GM18508 (cell line): Measurements from ENCODE around the gene CDH19.

Source experiments
- ATAC-seq: cut with Tn5 transposase; IDR thresholded peaks from one replicate; pipeline ENCODE4 v1.9.1; 2021; ENCODE audit warnings: moderate number of reproducible peaks; ENCODE audit not compliant: insufficient read depth, unreplicated experiment

Gene CDH19, protein sequence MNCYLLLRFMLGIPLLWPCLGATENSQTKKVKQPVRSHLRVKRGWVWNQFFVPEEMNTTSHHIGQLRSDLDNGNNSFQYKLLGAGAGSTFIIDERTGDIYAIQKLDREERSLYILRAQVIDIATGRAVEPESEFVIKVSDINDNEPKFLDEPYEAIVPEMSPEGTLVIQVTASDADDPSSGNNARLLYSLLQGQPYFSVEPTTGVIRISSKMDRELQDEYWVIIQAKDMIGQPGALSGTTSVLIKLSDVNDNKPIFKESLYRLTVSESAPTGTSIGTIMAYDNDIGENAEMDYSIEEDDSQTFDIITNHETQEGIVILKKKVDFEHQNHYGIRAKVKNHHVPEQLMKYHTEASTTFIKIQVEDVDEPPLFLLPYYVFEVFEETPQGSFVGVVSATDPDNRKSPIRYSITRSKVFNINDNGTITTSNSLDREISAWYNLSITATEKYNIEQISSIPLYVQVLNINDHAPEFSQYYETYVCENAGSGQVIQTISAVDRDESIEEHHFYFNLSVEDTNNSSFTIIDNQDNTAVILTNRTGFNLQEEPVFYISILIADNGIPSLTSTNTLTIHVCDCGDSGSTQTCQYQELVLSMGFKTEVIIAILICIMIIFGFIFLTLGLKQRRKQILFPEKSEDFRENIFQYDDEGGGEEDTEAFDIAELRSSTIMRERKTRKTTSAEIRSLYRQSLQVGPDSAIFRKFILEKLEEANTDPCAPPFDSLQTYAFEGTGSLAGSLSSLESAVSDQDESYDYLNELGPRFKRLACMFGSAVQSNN

DNA sequence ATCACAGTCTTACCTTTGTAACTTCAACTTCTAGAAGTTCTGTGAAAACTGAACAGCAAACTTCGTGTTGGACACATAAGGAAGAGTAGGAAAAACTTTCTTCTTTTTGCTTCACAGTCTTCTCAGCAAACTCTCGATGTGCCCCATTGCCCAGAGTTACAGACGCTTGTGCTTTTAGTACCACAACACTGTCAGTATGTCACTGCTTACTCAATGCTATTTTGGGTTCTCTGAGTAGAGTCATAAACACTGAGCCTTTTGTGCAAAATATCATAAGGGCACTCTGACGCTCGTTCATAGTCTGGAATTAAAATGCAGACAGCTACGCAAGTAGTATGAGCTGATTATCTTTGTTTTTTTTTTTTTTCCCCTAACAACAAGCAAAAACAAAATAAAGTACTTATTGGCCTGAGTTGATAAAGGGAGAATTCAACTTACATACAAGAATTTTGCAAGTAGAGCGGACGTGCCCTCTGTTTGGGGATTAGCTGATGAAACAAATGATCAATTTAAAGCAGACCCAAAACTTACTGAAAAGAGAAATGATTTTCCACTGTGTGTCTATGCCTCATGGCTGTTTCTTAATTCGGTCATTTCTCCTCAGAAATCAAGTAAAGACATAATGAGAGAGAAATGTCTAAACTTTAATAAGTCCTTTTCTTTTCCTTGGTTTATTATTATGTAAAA lies at the start of gene CDH19:
Gene CDH19 (minus strand): TSS at position 150 of the 687 bp plus-strand sequence. CDS start 31,886 bp downstream, outside the sequence.
- ATAC-seq = no peak

DNA sequence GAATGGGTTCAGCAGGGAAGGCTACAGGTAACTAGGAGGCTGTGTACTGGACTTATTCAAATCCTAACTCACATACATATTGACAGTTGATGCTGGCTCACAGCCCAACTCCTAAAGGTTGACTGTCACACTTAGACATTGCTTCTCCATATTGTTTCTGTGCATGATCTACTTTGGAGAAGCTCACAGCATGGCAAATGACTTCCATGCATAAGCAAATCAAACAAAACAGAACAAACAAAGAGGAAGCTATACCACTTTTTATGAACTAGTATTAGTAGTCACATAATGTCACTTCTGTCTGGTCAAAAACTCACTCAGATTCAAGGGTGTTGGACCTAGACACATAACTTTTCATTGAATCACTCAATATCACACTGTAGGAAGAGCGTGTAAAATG lies 43.8 kb upstream of the CDH19 start:
- no peak for ATAC-seq

DNA sequence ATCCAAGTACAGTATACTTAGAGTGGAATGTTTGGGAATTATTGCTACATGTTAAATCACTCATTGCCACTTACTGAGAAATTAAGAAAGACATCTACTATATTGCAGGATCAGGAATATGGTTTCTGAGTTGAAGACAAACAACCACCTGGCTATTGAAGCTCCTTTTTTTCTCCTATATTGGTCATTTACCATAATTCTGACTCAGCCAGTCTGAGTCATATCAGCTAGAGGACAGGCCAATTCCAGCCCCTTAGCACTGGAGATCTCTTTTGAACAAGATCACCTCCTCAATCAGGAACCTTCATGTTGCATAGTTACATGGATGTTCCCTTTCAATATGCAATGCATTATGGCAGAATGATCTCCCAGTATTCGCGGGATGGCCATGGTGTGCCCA lies 42.7 kb upstream of the CDH19 start:
- no peak for ATAC-seq

DNA sequence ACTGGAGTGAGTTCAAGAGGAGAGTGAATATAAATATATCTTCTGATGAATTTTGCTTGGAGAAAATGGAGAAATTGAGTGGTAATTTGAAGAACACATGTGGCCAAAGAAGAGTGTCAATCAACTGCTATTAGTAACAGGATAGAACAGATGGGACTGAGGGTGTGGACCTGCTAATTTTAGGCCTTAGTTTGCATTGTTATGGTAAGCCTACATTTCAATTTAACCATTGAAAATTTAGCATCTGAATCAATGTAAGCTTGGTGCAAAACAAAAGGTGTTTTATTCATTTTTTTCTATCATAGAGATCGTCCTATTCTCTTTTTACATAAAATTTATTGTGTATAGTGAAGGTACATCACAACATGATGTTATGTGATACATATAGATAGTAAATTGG lies 42.1 kb upstream of the CDH19 start:
- no peak for ATAC-seq

DNA sequence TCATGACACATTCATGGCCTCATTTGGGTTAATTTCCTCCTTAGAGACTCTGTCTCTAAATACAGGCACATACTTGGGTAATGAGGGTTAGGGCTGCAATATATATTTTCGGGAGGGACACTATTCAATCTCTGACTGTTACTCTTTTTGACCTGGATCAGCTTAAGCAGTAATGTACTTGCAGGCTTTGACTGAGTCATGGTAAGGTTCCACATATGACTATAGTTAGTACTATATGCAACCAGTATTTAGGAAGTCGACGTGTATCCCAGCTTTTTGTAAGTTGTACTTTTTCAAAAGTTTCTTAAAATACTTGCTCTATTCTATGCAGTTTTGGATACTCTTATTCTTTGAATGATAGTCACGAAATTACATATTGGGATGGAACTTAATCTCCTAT lies 37.2 kb upstream of the CDH19 start:
- ATAC-seq = no peak

DNA sequence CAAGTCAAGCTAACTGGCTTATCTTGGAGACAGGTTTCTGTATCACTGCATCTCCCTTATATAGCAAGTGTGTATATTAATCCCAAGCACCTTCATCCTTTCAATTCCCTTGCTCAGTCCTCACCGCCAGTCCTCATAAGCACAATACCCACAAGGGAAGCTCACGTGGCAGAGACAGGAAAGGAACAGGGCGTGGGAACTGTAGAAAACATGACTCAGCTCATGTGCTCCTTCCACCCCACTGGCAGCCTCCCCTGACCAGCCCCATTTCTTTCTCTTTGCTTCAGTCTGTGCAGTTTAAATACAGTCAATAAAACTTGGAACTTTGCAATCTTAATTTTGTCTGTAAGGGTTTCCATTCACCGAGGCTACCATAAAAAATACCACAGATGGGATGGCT lies 36.5 kb upstream of the CDH19 start:
- no peak for ATAC-seq

DNA sequence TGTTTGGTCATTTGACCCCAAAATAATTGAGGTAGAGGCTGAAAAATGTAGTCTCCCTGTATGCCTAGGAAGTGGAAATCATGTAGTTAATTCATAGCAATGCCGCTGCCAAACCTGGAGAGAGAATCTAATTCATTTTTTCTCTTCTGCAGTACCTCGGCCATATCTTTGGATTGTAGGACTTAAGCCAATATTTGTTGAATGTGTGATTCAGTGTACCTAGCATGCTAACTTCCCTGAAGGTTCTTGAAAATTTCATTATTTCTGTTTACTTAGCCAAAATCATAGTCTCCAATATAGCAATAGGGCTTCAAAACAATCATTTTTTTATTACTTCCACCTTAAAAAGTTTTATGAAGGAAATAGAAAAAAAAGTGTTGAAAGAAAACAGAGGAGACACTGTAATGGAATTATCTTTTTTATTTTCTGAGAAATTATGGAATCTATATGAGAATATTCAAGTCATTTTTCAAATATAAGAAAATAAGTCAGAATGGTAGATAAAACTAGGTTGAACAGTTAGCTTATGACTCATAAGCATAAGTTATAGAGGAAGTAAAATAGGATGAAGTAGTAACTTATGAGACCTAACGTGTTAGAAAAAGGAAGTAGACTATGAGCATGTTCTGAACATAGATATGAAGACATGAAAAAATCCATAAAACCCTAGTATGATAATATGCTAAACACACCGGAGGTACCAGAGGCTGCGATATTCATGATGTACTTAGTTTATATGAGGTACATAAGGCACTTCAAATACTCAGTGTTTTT lies 35.2 kb upstream of the CDH19 start:
- ATAC-seq = no peak

DNA sequence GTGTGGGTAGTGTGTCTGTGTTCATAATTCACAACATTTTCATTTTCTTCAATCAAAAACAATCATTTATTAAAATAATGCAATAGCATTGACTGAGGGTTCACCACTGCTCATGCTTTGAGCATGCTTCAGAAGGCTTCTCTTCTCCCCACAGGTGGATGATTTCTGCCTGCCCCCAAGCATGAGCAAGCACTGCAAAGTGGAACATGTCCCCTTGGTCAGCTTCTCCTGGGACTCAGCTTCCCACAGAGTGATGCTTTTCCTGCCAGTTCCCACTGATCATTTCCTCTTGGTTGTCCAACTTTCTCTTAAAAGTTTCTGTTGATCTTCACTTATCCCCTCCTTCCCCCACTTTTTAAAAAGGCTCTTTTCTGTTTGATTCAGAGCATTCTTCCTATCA lies 31.5 kb upstream of the CDH19 start:
- ATAC-seq = no peak

DNA sequence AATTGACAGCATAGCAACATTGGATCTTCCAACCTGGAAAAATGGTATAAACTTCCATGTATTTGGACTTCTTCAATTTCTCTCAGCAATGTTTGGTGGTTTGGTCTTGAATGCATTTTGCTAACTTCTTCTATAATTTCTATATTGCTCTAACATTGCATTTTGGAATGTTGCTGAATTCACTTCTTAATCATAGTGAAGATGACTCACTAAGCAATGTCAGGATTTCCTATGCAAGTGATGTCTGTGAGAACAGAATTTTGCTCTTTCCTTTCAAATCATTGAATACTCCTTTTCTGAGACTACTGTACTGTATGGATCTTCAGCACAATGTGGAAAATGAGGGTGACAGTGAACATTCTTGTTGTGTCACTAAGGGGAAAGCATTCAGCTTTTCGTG lies 28.9 kb upstream of the CDH19 start:
- no peak for ATAC-seq

DNA sequence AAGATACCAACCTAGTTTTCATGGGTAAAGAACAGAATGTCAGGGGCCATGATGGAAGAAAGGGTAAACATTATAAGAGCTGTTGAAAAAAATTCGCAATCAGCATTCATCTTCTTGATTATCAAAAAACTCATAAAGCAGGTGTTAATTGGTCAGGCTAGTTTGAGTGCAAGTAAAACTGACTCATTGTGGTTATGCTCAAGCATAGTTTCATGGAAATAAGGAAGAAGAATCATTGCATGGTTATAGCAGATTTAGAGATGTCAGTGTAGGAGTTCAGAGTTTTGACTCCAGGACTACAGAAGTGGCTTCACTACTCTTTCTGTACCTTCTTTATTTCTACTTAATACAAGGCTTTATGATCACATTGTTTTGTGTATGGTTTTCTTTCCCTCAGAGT lies 26.9 kb upstream of the CDH19 start:
- ATAC-seq = no peak

DNA sequence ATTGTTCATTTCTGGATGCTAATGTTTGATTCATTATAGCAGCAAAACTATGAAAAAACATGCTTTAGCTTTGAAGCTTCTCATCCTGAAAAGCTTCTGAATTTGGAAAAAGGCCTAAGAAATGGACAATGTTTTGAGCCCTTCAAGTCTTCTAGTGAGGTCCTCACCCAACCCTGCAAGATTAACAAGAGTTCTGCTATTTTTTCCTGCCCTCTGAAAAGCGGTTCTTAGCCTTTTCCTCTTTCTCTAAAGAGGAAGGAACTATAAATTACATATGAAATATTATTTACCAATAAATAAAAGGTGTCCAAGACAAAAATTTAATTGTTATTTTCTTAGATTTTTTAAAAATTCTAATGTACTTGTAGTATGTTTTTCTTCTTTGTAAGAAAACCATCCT lies 19.9 kb upstream of the CDH19 start:
- ATAC-seq = no peak

DNA sequence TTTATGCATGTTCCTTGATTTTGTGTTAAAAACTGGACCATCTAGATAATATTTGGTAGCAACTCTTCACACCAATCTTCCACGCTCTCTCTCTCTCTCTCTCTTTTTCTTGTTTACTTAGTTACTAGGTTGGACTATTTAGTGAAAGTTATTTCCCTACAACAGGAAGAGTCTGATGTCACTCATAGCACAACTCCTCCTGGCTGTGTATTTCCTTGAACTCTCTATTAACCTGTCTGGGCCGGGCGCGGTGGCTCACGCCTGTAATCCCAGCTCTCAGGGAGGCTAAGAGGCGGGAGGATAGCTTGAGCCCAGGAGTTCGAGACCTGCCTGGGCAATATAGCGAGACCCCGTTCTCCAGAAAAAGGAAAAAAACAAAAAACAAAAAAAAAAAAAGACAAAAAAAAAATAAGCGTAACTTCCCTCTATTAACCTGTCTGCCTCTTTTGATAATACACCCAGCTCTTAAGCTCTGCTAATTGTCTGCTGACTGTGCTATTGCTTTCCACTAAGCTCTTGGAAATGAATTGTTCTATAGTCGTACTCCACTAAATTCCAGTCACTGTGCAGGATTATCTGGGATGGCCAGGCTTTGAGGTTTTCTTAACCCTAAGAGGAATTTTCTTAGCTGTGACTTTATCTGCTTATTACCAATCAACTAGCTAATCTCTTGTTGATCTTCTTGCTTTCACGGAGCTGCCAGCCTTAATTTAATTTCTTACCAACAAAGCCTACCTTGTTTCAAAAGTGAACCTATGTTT lies 18.1 kb upstream of the CDH19 start:
- no peak for ATAC-seq

DNA sequence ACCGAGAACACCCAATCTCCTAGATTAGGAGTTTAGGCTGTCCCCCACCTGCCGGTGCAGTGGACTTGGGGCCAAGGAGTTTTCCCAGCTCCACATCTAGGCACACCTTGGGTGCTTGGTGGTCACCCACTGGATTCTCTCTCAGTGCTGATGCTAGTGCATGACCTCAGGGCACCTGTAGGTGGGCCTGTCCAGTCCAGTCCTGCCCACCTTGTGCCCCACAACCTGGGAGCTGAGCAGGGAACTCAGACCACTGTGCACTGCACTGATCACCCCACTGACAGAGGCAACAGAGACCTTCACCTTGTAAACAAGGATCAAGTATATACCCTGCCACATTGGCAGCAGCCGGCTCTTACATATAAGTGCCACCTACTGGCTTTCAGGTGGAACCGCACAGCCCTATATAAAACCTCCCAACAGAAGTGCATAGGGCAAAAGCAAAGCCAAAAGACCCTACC lies 12.7 kb upstream of the CDH19 start:
- ATAC-seq = peak; percentile 72

DNA sequence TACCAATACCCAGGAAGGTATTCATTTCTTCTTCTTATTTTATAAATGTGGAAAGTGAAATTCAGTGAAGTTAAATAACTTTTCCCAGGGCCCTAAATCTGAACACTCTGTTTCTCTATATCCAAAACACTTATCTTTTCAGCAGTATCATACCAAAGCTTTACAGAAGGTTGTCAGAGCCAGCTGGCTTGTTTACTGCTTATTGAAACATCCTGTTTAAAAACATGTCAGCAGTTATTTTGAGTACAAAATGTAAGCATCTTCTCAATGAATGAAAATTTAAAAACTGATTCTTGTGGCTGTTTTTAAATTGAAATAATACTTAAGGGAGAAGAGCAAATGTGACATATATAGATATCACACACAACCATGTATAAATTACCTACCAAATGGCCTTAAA lies 11.3 kb upstream of the CDH19 start:
- no peak for ATAC-seq

DNA sequence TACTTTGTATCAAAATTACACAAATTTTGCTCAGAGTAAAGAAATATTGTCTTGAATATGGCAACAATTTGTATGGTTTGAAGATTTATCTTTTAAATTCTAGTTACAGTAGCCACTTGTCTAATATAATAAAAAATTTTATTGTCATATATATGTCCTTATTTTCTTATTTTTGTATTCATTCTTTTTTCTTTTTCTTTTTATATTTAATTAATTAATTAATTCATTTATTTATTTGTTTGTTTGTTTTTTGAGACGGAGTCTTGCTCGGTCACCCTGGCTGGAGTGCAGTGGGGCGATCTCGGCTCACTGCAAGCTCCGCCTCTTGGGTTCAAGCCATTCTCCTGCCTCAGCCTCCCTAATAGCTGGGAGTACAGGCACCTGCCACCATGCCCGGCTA lies 3.7 kb upstream of the CDH19 start:
- no peak for ATAC-seq

DNA sequence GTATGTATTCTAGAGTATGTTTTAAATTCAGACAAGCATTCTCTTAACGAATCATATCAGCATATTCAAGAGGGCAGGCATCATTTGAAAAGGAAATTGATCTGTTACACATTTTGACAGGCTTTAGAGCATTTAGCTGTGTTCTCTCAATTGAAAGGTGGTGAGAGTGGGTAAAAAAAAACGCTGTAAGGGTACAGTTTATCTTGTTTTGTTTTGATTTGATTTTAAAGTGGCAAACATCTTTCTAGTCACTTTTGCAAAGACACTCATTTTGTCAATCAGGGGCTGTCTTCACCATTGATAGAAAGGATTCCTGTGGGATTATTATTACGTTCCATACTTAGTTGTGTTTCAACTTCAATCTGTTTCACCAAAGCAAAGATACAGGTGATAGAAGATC lies 2.2 kb downstream of the CDH19 start:
- no peak for ATAC-seq

DNA sequence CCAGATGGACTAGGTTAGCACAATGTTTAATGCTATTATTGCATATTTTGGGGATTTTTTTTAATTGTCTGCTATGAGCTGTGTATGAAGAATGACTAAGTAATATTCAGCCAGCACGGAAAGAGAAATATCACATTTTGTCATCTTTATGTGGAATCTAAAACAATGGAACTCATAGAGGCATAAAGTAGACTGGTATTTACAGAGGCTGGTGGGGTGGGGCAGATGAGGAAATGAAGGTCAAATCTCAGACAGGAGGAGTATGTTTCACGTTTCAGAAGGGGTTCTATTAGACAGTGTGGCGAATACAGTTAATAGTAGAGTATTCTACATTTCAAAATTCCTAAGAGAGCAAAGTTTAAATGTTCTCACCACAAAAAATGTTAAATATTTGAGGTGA lies 4.7 kb downstream of the CDH19 start:
- ATAC-seq = no peak

DNA sequence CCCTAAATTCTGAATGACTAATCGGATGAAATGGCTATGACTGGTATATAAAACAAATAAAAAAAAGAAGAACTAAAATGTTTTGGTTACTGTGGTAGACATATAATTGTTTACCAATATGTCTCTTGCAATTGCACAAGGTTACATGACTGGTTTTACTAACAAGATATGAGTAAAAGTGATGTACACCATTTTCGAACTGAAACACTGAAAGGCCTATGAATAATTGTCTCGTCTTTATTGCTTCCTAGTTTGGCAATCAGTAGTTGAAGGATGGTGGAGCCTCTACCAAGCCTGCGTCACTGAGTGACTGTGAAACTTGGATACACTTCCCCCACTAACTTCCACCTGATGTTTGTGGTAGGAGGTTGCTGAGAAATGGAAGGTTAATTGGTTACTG lies 16.5 kb downstream of the CDH19 start:
- no peak for ATAC-seq

DNA sequence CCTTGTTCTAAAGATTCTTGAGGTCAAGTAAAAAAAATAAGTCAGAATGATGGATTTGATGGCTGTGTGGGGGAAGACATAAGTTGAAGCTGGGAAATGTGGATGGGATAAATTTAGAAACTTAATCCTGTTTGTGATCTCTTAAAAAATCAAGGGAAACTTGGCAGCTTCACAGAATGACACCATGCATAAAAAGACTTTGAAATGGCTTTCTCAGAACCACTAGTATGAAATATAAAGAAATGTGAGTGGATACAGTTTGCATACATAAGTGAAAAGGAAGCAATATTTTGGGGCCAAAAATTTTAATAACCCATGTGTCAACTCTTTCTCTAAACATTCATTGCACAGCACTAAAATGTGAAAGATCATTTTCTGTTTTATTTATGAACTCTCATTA lies 21.7 kb downstream of the CDH19 start:
- no peak for ATAC-seq

DNA sequence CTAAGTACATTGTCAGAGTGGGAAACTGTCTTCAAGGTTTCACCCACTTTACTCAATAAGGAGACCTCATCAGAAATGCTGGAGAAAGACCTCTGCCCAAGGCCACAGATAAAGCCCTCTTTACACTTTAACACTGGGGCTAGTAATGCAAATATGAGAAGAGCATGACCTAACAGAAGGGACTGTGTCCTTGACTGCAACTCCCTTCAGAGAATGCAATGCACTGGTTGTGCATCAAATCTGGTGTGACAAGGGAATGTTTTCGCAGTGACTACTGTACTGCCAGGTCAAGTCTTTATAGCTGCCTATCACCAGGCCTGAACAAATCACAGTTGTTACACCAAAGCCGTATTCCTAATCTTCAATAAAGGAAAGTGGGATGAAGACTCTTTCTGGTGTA lies 28.6 kb downstream of the CDH19 start:
- no peak for ATAC-seq
